ENCODE data around the gene TSC22D1.

GRCh38 chr13:44414716-44415115 is 161.4 kb downstream of the TSC22D1 start:
- TF ChIP-seq, protein P1, sequence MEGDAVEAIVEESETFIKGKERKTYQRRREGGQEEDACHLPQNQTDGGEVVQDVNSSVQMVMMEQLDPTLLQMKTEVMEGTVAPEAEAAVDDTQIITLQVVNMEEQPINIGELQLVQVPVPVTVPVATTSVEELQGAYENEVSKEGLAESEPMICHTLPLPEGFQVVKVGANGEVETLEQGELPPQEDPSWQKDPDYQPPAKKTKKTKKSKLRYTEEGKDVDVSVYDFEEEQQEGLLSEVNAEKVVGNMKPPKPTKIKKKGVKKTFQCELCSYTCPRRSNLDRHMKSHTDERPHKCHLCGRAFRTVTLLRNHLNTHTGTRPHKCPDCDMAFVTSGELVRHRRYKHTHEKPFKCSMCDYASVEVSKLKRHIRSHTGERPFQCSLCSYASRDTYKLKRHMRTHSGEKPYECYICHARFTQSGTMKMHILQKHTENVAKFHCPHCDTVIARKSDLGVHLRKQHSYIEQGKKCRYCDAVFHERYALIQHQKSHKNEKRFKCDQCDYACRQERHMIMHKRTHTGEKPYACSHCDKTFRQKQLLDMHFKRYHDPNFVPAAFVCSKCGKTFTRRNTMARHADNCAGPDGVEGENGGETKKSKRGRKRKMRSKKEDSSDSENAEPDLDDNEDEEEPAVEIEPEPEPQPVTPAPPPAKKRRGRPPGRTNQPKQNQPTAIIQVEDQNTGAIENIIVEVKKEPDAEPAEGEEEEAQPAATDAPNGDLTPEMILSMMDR (conservative IDR thresholded peaks at IDR 0.05; ENCODE audit: low read depth, low read length) = no peak
- TF ChIP-seq EZH2 (IDR thresholded peaks at IDR 0.05; ENCODE audit: borderline replicate concordance, low read depth, low read length, poor library complexity, severe bottlenecking) = no peak

Data from A673 (cell line).